Coronary artery (tissue), 2 donors: Measurements from ENCODE around the gene OR9Q2.
"Not testable (repeated sequence)": the region's sequence is repeated elsewhere in the genome, so short reads cannot be mapped to it uniquely, and the experiment has no call there.

Source experiments
- DNase-seq: peaks from one replicate; pipeline ENCODE4 v3.0.0-alpha.2; 2017; ENCODE audit warnings: low spot score
- H3K27ac ChIP-seq, 2 donors: fragments of 200-600 bp; sonication (generic); one replicate each; pipeline ENCODE4 v1.5.1; 2016 to 2019
- H3K4me3 ChIP-seq: fragments of 200-600 bp; sonication (generic); 2 replicates; pipeline ENCODE4 v1.5.1; 2016; ENCODE audit warnings: mild to moderate bottlenecking, moderate library complexity
- CTCF ChIP-seq: fragments of 200-600 bp; sonication (generic); IDR thresholded peaks from one replicate; pipeline ENCODE4 v1.5.1; 2019; ENCODE audit warnings: antibody characterized with exemption

Gene OR9Q2

GRCh38 chr11:58199271-58199670, 10.4 kb downstream of the OR9Q2 start:
- no peak for DNase-seq
- no peak for TF ChIP-seq CTCF
- H3K4me3 ChIP-seq, result no peak overlapping the region
- no peak overlapping the region for H3K27ac ChIP-seq

- H3K27ac ChIP-seq, result no peak within 1 kb of the TSS
- no peak for DNase-seq
- no peak within 1 kb of the TSS for H3K4me3 ChIP-seq
- TF ChIP-seq CTCF, result no peak
Measured at GRCh38 chr11:58204042-58204441, 15.2 kb downstream of the OR9Q2 start, which contains the start of gene OR1S2. Gene OR1S2, minus strand, starts transcription at chr11:58204142. Its CDS starts 0 bp downstream, at chr11:58204142.

- H3K4me3 ChIP-seq, DNase-seq, H3K27ac ChIP-seq: not testable (repeated sequence)
Measured at GRCh38 chr11:58212420-58212819, 23.6 kb downstream of the OR9Q2 start, which contains the start of gene OR1S1. Gene OR1S1, plus strand, starts transcription at chr11:58212720.

GRCh38 chr11:58216476-58216875, 27.6 kb downstream of the OR9Q2 start:
- Histone ChIP-seq H3K4me3 (no peak overlapping the region), H3K27ac (no peak overlapping the region)
- DNase-seq, result no peak
- no peak for TF ChIP-seq CTCF

- Histone ChIP-seq H3K27ac (no peak overlapping the region), H3K4me3 (no peak overlapping the region)
- DNase-seq, result no peak
- TF ChIP-seq CTCF, result no peak
Measured at GRCh38 chr11:58222721-58223120, 33.9 kb downstream of the OR9Q2 start.

GRCh38 chr11:58227956-58228615, 39.2 kb downstream of the OR9Q2 start:
- H3K27ac ChIP-seq, result no peak overlapping the region
- TF ChIP-seq CTCF, result no peak
- DNase-seq, result no peak

More at GRCh38 chr11:58227956-58228615, 39.2 kb downstream of the OR9Q2 start:
- H3K4me3 ChIP-seq, result no peak overlapping the region
